GM12865 (cell line): ENCODE data around the gene EDA2R.
A peak's percentile ranks its signal among the peaks of the same experiment; 100 is the strongest.

Experiments
- DNase-seq: peaks from one replicate; pipeline ENCODE4 v3.0.0; 2010; ENCODE audit warnings: low read depth
- H3K4me3 ChIP-seq: 2 replicates; pipeline ENCODE4 v1.5.1; 2011; ENCODE audit warnings: mild to moderate bottlenecking, low read depth, low read length, control low read depth
- TF ChIP-seq, protein P1 (sequence below): IDR thresholded peaks from 2 replicates; pipeline ENCODE4 v1.5.1; 2011; ENCODE audit warnings: low read length, control low read depth, low read depth, inconsistent platforms; ENCODE audit not compliant: insufficient read depth; ENCODE audit errors: missing control alignments

EDA2R gene, protein sequence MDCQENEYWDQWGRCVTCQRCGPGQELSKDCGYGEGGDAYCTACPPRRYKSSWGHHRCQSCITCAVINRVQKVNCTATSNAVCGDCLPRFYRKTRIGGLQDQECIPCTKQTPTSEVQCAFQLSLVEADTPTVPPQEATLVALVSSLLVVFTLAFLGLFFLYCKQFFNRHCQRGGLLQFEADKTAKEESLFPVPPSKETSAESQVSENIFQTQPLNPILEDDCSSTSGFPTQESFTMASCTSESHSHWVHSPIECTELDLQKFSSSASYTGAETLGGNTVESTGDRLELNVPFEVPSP

DNA sequence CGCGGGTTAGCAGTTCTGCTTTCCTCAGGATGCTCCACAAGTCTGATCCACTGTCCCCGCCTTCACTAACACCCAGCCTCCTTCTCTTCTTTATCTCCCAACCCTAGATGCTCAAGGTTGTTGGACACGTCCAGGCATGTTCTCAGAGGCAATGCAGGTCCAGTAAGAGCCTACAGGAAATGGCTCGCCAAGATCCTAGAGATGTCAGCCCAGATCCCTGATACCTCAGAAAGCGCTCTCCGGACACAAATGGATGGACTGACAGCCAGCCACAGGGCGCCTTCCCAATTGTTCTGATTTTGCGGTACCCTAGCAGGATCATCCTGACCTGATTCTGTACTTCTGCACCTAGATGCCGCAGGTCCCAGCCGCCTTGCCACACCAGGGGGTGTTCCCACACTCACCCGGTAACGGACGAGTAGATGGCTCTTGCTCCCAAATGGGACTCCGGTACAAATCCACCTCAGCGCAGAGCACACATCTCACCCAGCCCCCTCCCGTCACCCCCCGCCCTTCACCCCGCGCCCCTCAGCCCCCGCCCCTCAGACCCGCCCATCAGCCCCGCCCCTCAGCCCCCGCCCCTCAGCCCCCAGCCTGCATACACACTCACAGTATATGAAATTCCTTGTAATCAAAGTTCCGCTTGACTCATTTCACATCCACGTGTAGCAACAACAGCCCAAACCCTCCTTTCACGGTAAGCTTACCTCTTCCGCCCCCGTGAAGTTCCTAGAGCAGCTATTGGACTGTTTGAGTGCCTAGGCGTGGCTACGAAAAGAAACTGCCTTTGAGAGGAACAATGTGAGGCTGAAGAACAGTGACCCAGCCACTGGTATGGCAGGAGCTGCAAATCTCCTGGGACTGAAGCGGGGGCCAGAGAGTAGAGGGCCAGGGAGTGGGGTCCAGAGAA lies at the start of gene EDA2R:
TSS of gene EDA2R (minus strand) at position 488 of the 910 bp plus-strand sequence. CDS start 23,058 bp downstream, outside the sequence.
- peak within 1 kb of the TSS; percentile 65 for H3K4me3 ChIP-seq
- TF ChIP-seq, protein P1, sequence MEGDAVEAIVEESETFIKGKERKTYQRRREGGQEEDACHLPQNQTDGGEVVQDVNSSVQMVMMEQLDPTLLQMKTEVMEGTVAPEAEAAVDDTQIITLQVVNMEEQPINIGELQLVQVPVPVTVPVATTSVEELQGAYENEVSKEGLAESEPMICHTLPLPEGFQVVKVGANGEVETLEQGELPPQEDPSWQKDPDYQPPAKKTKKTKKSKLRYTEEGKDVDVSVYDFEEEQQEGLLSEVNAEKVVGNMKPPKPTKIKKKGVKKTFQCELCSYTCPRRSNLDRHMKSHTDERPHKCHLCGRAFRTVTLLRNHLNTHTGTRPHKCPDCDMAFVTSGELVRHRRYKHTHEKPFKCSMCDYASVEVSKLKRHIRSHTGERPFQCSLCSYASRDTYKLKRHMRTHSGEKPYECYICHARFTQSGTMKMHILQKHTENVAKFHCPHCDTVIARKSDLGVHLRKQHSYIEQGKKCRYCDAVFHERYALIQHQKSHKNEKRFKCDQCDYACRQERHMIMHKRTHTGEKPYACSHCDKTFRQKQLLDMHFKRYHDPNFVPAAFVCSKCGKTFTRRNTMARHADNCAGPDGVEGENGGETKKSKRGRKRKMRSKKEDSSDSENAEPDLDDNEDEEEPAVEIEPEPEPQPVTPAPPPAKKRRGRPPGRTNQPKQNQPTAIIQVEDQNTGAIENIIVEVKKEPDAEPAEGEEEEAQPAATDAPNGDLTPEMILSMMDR, result no peak
- peak; percentile 74 for DNase-seq

DNA sequence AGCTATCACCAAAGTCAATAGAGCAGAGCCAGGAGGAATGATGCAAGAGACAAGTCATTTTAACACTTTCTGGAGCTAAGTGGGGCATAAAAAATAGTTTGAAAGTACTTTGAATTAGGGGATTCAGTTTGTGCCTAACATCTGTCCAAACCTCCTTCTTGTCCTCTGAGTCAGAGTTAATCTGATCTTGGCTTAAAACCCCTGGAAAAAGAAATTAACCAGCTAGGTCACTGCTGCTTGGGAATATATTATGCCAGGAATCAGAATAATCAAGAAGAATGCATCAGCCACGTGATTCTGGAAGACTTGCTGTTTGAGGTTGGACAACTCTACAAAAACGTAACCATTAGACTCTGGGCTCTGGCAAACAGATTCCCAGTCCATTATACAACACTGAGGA lies 45.3 kb upstream of the EDA2R start:
- DNase-seq, result no peak
- TF ChIP-seq, protein P1, result no peak
- no peak overlapping the region for H3K4me3 ChIP-seq

DNA sequence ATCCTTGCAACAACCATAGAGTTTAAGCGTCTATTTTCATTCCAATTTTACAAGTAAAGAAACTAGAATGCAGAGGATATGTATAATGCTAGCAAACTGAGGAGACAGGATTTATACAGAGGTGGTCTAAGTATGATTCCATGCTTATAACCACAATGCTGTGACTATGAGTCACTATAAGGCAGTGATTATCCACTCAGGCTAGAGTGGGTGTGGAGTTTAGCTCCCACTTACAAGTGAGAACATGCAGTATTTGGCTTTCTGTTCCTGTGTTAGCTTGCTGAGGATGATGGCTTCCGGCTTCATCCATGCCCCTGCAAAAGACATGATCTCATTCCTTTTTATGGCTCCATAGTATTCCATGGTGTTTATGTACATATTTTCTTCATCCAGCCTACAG lies 41.6 kb upstream of the EDA2R start:
- DNase-seq, result no peak
- no peak overlapping the region for H3K4me3 ChIP-seq
- TF ChIP-seq, protein P1, result no peak

DNA sequence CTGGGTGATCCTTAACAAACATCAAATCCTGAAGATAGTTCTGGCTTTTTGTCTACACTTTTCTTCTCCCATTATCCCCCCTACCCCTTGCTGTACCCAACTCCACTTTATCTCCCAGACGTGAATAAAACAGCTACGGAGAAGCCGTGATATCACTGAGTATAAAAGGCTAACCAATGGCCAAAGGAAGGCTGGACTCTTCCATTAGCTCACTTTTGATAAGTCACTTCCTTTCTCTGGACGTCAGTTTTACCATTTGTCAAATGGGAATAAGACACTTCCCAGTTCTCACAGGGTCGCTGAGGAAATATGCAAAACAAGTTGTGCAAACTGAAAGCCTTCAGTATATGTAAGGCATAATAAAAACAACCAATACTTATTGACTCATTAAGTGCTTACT lies 38.6 kb upstream of the EDA2R start:
- no peak overlapping the region for H3K4me3 ChIP-seq
- TF ChIP-seq, protein P1, result no peak
- DNase-seq, result no peak

DNA sequence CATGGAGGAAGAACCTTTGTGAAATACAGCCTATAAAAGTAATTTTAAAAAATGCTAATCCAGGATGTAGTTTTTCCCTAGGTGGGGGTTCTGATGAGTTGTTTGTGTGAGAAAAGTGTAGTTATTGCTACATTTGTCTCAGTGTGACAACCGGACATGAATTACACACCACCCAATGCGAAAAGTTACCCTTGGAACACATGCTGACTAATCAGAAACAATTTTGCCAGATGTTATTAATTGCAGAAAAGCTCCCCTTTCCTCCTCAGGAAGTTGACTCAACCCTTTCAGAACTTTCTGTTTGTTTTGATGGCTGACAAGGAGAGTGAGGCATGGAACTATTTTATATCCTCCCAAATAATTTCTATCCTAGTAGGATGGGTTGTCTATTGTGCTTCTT lies 38.1 kb upstream of the EDA2R start:
- TF ChIP-seq, protein P1, result no peak
- H3K4me3 ChIP-seq, result no peak overlapping the region
- DNase-seq, result no peak

DNA sequence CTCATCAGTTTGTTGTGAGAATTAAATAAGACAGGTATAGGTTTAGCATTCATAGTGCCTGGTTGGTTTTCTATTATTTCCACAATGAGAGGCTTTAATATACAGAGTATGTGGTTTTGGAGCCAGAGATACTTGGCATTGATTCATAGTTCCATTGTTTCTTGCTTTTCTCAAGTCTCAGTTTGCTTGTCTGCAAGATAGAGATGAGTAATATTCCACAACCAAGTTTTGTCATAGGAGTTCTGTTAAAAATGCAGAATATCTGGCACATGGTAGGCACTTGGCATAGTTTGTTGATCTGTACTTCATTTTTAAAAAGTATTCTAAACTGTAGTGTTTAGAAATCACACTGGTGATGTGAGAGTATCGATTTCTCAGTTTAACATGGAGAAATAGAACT lies 37.5 kb upstream of the EDA2R start:
- no peak for DNase-seq
- no peak overlapping the region for H3K4me3 ChIP-seq
- TF ChIP-seq, protein P1, result no peak
